GM12872 (cell line): ENCODE measurements around the gene APLP2.

Source experiments
- CTCF ChIP-seq: IDR thresholded peaks from 3 replicates; pipeline ENCODE4 v1.5.1; 2011; ENCODE audit warnings: low read depth, mild to moderate bottlenecking, low read length, moderate library complexity; ENCODE audit not compliant: insufficient read depth

APLP2 gene

GRCh38 chr11:130129922-130130321 lies 60.2 kb downstream of the APLP2 start:
- no peak for TF ChIP-seq CTCF

GRCh38 chr11:130131961-130132850 lies 62.5 kb downstream of the APLP2 start:
- TF ChIP-seq CTCF: peak; percentile 78

- TF ChIP-seq CTCF: no peak
Measured at GRCh38 chr11:130133716-130134115, 64.0 kb downstream of the APLP2 start.

GRCh38 chr11:130136107-130136506 lies 66.4 kb downstream of the APLP2 start:
- no peak for TF ChIP-seq CTCF

- no peak for TF ChIP-seq CTCF
Measured at GRCh38 chr11:130137999-130138398, 68.3 kb downstream of the APLP2 start.

GRCh38 chr11:130139401-130139800 lies 69.7 kb downstream of the APLP2 start:
- no peak for TF ChIP-seq CTCF

- TF ChIP-seq CTCF: no peak
Measured at GRCh38 chr11:130141561-130142341, 72.1 kb downstream of the APLP2 start.
